ENCODE results near the gene ZSCAN9. TPM values are rescaled to one million over a fixed set of nuclear protein-coding genes. Genes with fewer than 3 reads are reported as not detected.

ZSCAN9 gene
- total and polyA plus RNA-seq, 9 donors = 19.2 to 22.6 (median 20.1) TPM

GRCh38 chr6:28218312-28219248 is 6.5 kb upstream of the ZSCAN9 start:
- WGBS (ENCODE audit: insufficient coverage) = 16% methylated on average over 33 of the region's 56 CpGs
- H3K9me3 ChIP-seq (replicated peaks; ENCODE audit: control insufficient read depth, low read depth, low read length) = no peaks in the 10 kb centered on the region
- peak overlapping the region; percentile 74 for H3K27ac ChIP-seq (ENCODE audit: low read length)
- DNase-seq = peak; percentile 82
- H3K4me3 ChIP-seq (ENCODE audit: low read length) = peak overlapping the region; percentile 59
- H3K36me3 ChIP-seq (ENCODE audit: control insufficient read depth, insufficient read depth, low read length) = no peaks in the 10 kb centered on the region
- H3K4me1 ChIP-seq (ENCODE audit: control insufficient read depth, insufficient read depth, low read length) = peaks cover 9% of the 10 kb centered on the region
- H3K27me3 ChIP-seq (ENCODE audit: control insufficient read depth, insufficient read depth, low read length) = peaks cover 48% of the 10 kb centered on the region

GRCh38 chr6:28220257-28221133 is 4.6 kb upstream of the ZSCAN9 start:
- Histone ChIP-seq H3K4me3 (ENCODE audit: low read length) (no peak overlapping the region), H3K4me1 (ENCODE audit: control insufficient read depth, insufficient read depth, low read length) (peaks cover 14% of the 10 kb centered on the region), H3K9me3 (replicated peaks; ENCODE audit: control insufficient read depth, low read depth, low read length) (no peaks in the 10 kb centered on the region), H3K36me3 (ENCODE audit: control insufficient read depth, insufficient read depth, low read length) (no peaks in the 10 kb centered on the region), H3K27ac (ENCODE audit: low read length) (no peak overlapping the region), H3K27me3 (ENCODE audit: control insufficient read depth, insufficient read depth, low read length) (peaks cover 37% of the 10 kb centered on the region)
- 54% methylated on average over 3 of the region's 6 CpGs for WGBS (ENCODE audit: insufficient coverage)
- DNase-seq = no peak

GRCh38 chr6:28224131-28225055 is 682 bp upstream of the ZSCAN9 start:
- Histone ChIP-seq H3K4me3 (ENCODE audit: low read length) (peak overlapping the region; percentile 80), H3K27ac (ENCODE audit: low read length) (peak overlapping the region; percentile 87), H3K4me1 (ENCODE audit: control insufficient read depth, insufficient read depth, low read length) (peaks cover 11% of the 10 kb centered on the region), H3K36me3 (ENCODE audit: control insufficient read depth, insufficient read depth, low read length) (peaks cover 23% of the 10 kb centered on the region), H3K27me3 (ENCODE audit: control insufficient read depth, insufficient read depth, low read length) (peaks cover 7% of the 10 kb centered on the region), H3K9me3 (replicated peaks; ENCODE audit: control insufficient read depth, low read depth, low read length) (no peaks in the 10 kb centered on the region)
- 20% methylated on average over 2 of the region's 9 CpGs for WGBS (ENCODE audit: insufficient coverage)
- no peak for DNase-seq

- WGBS (ENCODE audit: insufficient coverage) = no CpG with 5 or more reads among the region's 2 CpGs
Measured at GRCh38 chr6:28226460-28226859, 1.4 kb downstream of the ZSCAN9 start.

GRCh38 chr6:28232785-28233184 is 7.7 kb downstream of the ZSCAN9 start:
- H3K4me1 ChIP-seq (ENCODE audit: control insufficient read depth, insufficient read depth, low read length) = no peaks in the 10 kb centered on the region
- WGBS (ENCODE audit: insufficient coverage) = 98% methylated on average over 6 of the region's 11 CpGs
- no peak overlapping the region for H3K4me3 ChIP-seq (ENCODE audit: low read length)
- peaks cover 54% of the 10 kb centered on the region for H3K36me3 ChIP-seq (ENCODE audit: control insufficient read depth, insufficient read depth, low read length)
- no peaks in the 10 kb centered on the region for H3K9me3 ChIP-seq (replicated peaks; ENCODE audit: control insufficient read depth, low read depth, low read length)
- DNase-seq = no peak
- H3K27me3 ChIP-seq (ENCODE audit: control insufficient read depth, insufficient read depth, low read length) = no peaks in the 10 kb centered on the region
- H3K27ac ChIP-seq (ENCODE audit: low read length) = no peak overlapping the region

More at GRCh38 chr6:28226460-28226859, 1.4 kb downstream of the ZSCAN9 start:
- Histone ChIP-seq H3K36me3 (ENCODE audit: control insufficient read depth, insufficient read depth, low read length) (peaks cover 41% of the 10 kb centered on the region), H3K9me3 (replicated peaks; ENCODE audit: control insufficient read depth, low read depth, low read length) (no peaks in the 10 kb centered on the region), H3K27me3 (ENCODE audit: control insufficient read depth, insufficient read depth, low read length) (peaks cover 2% of the 10 kb centered on the region), H3K27ac (ENCODE audit: low read length) (no peak overlapping the region), H3K4me1 (ENCODE audit: control insufficient read depth, insufficient read depth, low read length) (peaks cover 11% of the 10 kb centered on the region), H3K4me3 (ENCODE audit: low read length) (no peak overlapping the region)
- no peak for DNase-seq

GRCh38 chr6:28235912-28236452 is 10.9 kb downstream of the ZSCAN9 start:
- no peaks in the 10 kb centered on the region for H3K27me3 ChIP-seq (ENCODE audit: control insufficient read depth, insufficient read depth, low read length)
- WGBS (ENCODE audit: insufficient coverage) = 88% methylated on average over 1 of the region's 3 CpGs
- DNase-seq = peak; percentile 15
- H3K4me1 ChIP-seq (ENCODE audit: control insufficient read depth, insufficient read depth, low read length) = no peaks in the 10 kb centered on the region
- H3K27ac ChIP-seq (ENCODE audit: low read length) = no peak overlapping the region
- H3K36me3 ChIP-seq (ENCODE audit: control insufficient read depth, insufficient read depth, low read length) = peaks cover 32% of the 10 kb centered on the region
- no peak overlapping the region for H3K4me3 ChIP-seq (ENCODE audit: low read length)
- no peaks in the 10 kb centered on the region for H3K9me3 ChIP-seq (replicated peaks; ENCODE audit: control insufficient read depth, low read depth, low read length)

GRCh38 chr6:28239636-28240035 is 14.6 kb downstream of the ZSCAN9 start:
- Histone ChIP-seq H3K9me3 (replicated peaks; ENCODE audit: control insufficient read depth, low read depth, low read length) (no peaks in the 10 kb centered on the region), H3K4me1 (ENCODE audit: control insufficient read depth, insufficient read depth, low read length) (no peaks in the 10 kb centered on the region), H3K36me3 (ENCODE audit: control insufficient read depth, insufficient read depth, low read length) (peaks cover 11% of the 10 kb centered on the region), H3K27ac (ENCODE audit: low read length) (no peak overlapping the region), H3K27me3 (ENCODE audit: control insufficient read depth, insufficient read depth, low read length) (no peaks in the 10 kb centered on the region), H3K4me3 (ENCODE audit: low read length) (no peak overlapping the region)
- no peak for DNase-seq
- no CpG with 5 or more reads among the region's 1 CpG for WGBS (ENCODE audit: insufficient coverage)

DNA sequence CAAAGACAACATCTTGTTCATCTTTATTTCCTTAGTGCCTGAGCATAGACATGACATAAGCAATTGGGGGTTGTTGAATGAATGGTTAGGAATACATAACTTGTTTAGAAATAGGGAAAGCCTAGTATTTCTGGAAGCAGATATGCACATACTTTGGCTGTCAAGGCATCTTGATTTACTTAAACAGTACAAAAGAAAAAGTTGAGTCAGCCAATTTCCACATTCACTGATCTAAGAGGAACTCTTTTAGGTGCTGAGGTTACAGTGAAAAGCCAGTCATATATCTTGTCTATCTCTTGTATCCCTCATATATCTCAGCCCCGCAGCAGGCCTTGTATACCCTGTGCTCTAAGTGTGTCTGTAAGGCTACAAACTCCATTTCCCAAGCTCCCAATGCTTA is 15.4 kb downstream of the ZSCAN9 start:
- Histone ChIP-seq H3K4me3 (ENCODE audit: low read length) (no peak overlapping the region), H3K9me3 (replicated peaks; ENCODE audit: control insufficient read depth, low read depth, low read length) (no peaks in the 10 kb centered on the region), H3K4me1 (ENCODE audit: control insufficient read depth, insufficient read depth, low read length) (no peaks in the 10 kb centered on the region), H3K27ac (ENCODE audit: low read length) (no peak overlapping the region), H3K36me3 (ENCODE audit: control insufficient read depth, insufficient read depth, low read length) (peaks cover 19% of the 10 kb centered on the region), H3K27me3 (ENCODE audit: control insufficient read depth, insufficient read depth, low read length) (no peaks in the 10 kb centered on the region)
- DNase-seq = no peak
- WGBS (ENCODE audit: insufficient coverage) = no CpG with 5 or more reads among the region's 1 CpG

DNA sequence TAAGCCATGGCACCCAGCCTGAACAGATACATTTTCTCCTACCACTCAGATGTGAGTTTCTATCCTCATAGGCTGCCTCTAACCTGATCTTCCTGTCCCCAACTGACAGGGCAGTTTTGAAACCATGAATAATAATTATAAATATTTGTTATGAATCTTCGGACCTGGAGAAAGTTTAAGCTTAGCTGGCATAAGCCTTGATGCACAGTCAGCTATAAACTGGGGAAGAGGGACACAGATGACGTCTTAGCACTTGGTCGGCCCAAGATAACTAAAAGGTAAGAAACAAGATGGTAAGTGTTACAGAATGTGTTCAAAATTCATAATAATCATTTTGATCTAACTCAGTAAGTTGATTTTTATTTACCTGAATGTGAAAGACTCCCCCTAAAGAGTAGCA is 18.9 kb downstream of the ZSCAN9 start:
- H3K9me3 ChIP-seq (replicated peaks; ENCODE audit: control insufficient read depth, low read depth, low read length) = no peaks in the 10 kb centered on the region
- H3K4me1 ChIP-seq (ENCODE audit: control insufficient read depth, insufficient read depth, low read length) = no peaks in the 10 kb centered on the region
- peaks cover 39% of the 10 kb centered on the region for H3K36me3 ChIP-seq (ENCODE audit: control insufficient read depth, insufficient read depth, low read length)
- no peak overlapping the region for H3K27ac ChIP-seq (ENCODE audit: low read length)
- no peak overlapping the region for H3K4me3 ChIP-seq (ENCODE audit: low read length)
- H3K27me3 ChIP-seq (ENCODE audit: control insufficient read depth, insufficient read depth, low read length) = no peaks in the 10 kb centered on the region
- WGBS (ENCODE audit: insufficient coverage) = no CpG with 5 or more reads among the region's 3 CpGs
- DNase-seq = no peak
